Measurements from ENCODE around the gene ARFIP1.

Gene ARFIP1

GRCh38 chr4:152805818-152806217, 26.1 kb downstream of the ARFIP1 start:
- peaks cover 4% of the 10 kb centered on the region for H3K9me3 ChIP-seq (ENCODE audit: low read length)
- H2AFZ ChIP-seq (ENCODE audit: low read depth, low read length) = no peak overlapping the region
- no peaks in the 10 kb centered on the region for H3K4me1 ChIP-seq (ENCODE audit: insufficient read depth, low read length)
- no peaks in the 10 kb centered on the region for H3K27me3 ChIP-seq (ENCODE audit: insufficient read depth, low read length)
- no peak overlapping the region for H3K4me3 ChIP-seq (ENCODE audit: low read length)
- H3K36me3 ChIP-seq (ENCODE audit: insufficient read depth, low read length) = no peaks in the 10 kb centered on the region

GRCh38 chr4:152806501-152807125, 26.9 kb downstream of the ARFIP1 start:
- peaks cover 4% of the 10 kb centered on the region for H3K9me3 ChIP-seq (ENCODE audit: low read length)

GRCh38 chr4:152807294-152807829, 27.6 kb downstream of the ARFIP1 start:
- no peaks in the 10 kb centered on the region for H3K27me3 ChIP-seq (ENCODE audit: insufficient read depth, low read length)
- H3K9me3 ChIP-seq (ENCODE audit: low read length) = peaks cover 4% of the 10 kb centered on the region
- H2AFZ ChIP-seq (ENCODE audit: low read depth, low read length) = no peak overlapping the region
- no peaks in the 10 kb centered on the region for H3K36me3 ChIP-seq (ENCODE audit: insufficient read depth, low read length)
- H3K4me1 ChIP-seq (ENCODE audit: insufficient read depth, low read length) = no peaks in the 10 kb centered on the region
- H3K4me3 ChIP-seq (ENCODE audit: low read length) = no peak overlapping the region

More at GRCh38 chr4:152806501-152807125, 26.9 kb downstream of the ARFIP1 start:
- H3K27me3 ChIP-seq (ENCODE audit: insufficient read depth, low read length) = no peaks in the 10 kb centered on the region
- no peaks in the 10 kb centered on the region for H3K36me3 ChIP-seq (ENCODE audit: insufficient read depth, low read length)
- H2AFZ ChIP-seq (ENCODE audit: low read depth, low read length) = no peak overlapping the region
- no peaks in the 10 kb centered on the region for H3K4me1 ChIP-seq (ENCODE audit: insufficient read depth, low read length)
- H3K4me3 ChIP-seq (ENCODE audit: low read length) = no peak overlapping the region

GRCh38 chr4:152808670-152809069, 28.9 kb downstream of the ARFIP1 start:
- Histone ChIP-seq H2AFZ (ENCODE audit: low read depth, low read length) (no peak overlapping the region), H3K4me1 (ENCODE audit: insufficient read depth, low read length) (no peaks in the 10 kb centered on the region), H3K9me3 (ENCODE audit: low read length) (peaks cover 4% of the 10 kb centered on the region), H3K36me3 (ENCODE audit: insufficient read depth, low read length) (no peaks in the 10 kb centered on the region), H3K4me3 (ENCODE audit: low read length) (no peak overlapping the region), H3K27me3 (ENCODE audit: insufficient read depth, low read length) (no peaks in the 10 kb centered on the region)

GRCh38 chr4:152810715-152811287, 31.0 kb downstream of the ARFIP1 start:
- Histone ChIP-seq H3K27me3 (ENCODE audit: insufficient read depth, low read length) (no peaks in the 10 kb centered on the region), H3K36me3 (ENCODE audit: insufficient read depth, low read length) (peaks cover 3% of the 10 kb centered on the region), H2AFZ (ENCODE audit: low read depth, low read length) (no peak overlapping the region), H3K4me1 (ENCODE audit: insufficient read depth, low read length) (no peaks in the 10 kb centered on the region), H3K4me3 (ENCODE audit: low read length) (no peak overlapping the region), H3K9me3 (ENCODE audit: low read length) (peaks cover 10% of the 10 kb centered on the region)

GRCh38 chr4:152815078-152815477, 35.3 kb downstream of the ARFIP1 start:
- no peaks in the 10 kb centered on the region for H3K4me1 ChIP-seq (ENCODE audit: insufficient read depth, low read length)
- H3K27me3 ChIP-seq (ENCODE audit: insufficient read depth, low read length) = no peaks in the 10 kb centered on the region
- no peak overlapping the region for H2AFZ ChIP-seq (ENCODE audit: low read depth, low read length)
- H3K36me3 ChIP-seq (ENCODE audit: insufficient read depth, low read length) = peaks cover 11% of the 10 kb centered on the region
- no peak overlapping the region for H3K4me3 ChIP-seq (ENCODE audit: low read length)
- H3K9me3 ChIP-seq (ENCODE audit: low read length) = peaks cover 25% of the 10 kb centered on the region

- Histone ChIP-seq H3K36me3 (ENCODE audit: insufficient read depth, low read length) (peaks cover 11% of the 10 kb centered on the region), H3K4me1 (ENCODE audit: insufficient read depth, low read length) (no peaks in the 10 kb centered on the region), H2AFZ (ENCODE audit: low read depth, low read length) (no peak overlapping the region), H3K4me3 (ENCODE audit: low read length) (no peak overlapping the region), H3K27me3 (ENCODE audit: insufficient read depth, low read length) (no peaks in the 10 kb centered on the region), H3K9me3 (ENCODE audit: low read length) (peaks cover 23% of the 10 kb centered on the region)
These were observed 37.6 kb downstream of the ARFIP1 start for GRCh38 chr4:152817331-152817730.

- Histone ChIP-seq H3K4me1 (ENCODE audit: insufficient read depth, low read length) (no peaks in the 10 kb centered on the region), H3K4me3 (ENCODE audit: low read length) (no peak overlapping the region), H3K9me3 (ENCODE audit: low read length) (peaks cover 21% of the 10 kb centered on the region), H2AFZ (ENCODE audit: low read depth, low read length) (no peak overlapping the region), H3K27me3 (ENCODE audit: insufficient read depth, low read length) (no peaks in the 10 kb centered on the region), H3K36me3 (ENCODE audit: insufficient read depth, low read length) (peaks cover 11% of the 10 kb centered on the region)
These were observed 39.4 kb downstream of the ARFIP1 start for GRCh38 chr4:152819026-152819645.

- Histone ChIP-seq H3K36me3 (ENCODE audit: insufficient read depth, low read length) (peaks cover 9% of the 10 kb centered on the region), H2AFZ (ENCODE audit: low read depth, low read length) (no peak overlapping the region)
These were observed 40.3 kb downstream of the ARFIP1 start for GRCh38 chr4:152820073-152820472.

GRCh38 chr4:152822323-152822722, 42.6 kb downstream of the ARFIP1 start:
- H3K4me3 ChIP-seq (ENCODE audit: low read length) = no peak overlapping the region
- peaks cover 9% of the 10 kb centered on the region for H3K36me3 ChIP-seq (ENCODE audit: insufficient read depth, low read length)
- H3K4me1 ChIP-seq (ENCODE audit: insufficient read depth, low read length) = no peaks in the 10 kb centered on the region
- H3K27me3 ChIP-seq (ENCODE audit: insufficient read depth, low read length) = no peaks in the 10 kb centered on the region
- no peak overlapping the region for H2AFZ ChIP-seq (ENCODE audit: low read depth, low read length)
- H3K9me3 ChIP-seq (ENCODE audit: low read length) = peaks cover 18% of the 10 kb centered on the region

More at GRCh38 chr4:152820073-152820472, 40.3 kb downstream of the ARFIP1 start:
- no peaks in the 10 kb centered on the region for H3K4me1 ChIP-seq (ENCODE audit: insufficient read depth, low read length)
- H3K27me3 ChIP-seq (ENCODE audit: insufficient read depth, low read length) = no peaks in the 10 kb centered on the region
- peaks cover 17% of the 10 kb centered on the region for H3K9me3 ChIP-seq (ENCODE audit: low read length)
- H3K4me3 ChIP-seq (ENCODE audit: low read length) = no peak overlapping the region

- H3K9me3 ChIP-seq (ENCODE audit: low read length) = peaks cover 8% of the 10 kb centered on the region
- H3K36me3 ChIP-seq (ENCODE audit: insufficient read depth, low read length) = peaks cover 2% of the 10 kb centered on the region
- H3K4me3 ChIP-seq (ENCODE audit: low read length) = no peak overlapping the region
- no peak overlapping the region for H2AFZ ChIP-seq (ENCODE audit: low read depth, low read length)
- no peaks in the 10 kb centered on the region for H3K27me3 ChIP-seq (ENCODE audit: insufficient read depth, low read length)
- H3K4me1 ChIP-seq (ENCODE audit: insufficient read depth, low read length) = no peaks in the 10 kb centered on the region
These were observed 44.8 kb downstream of the ARFIP1 start for GRCh38 chr4:152824561-152824960.

- Histone ChIP-seq H2AFZ (ENCODE audit: low read depth, low read length) (no peak overlapping the region), H3K36me3 (ENCODE audit: insufficient read depth, low read length) (peaks cover under 1% of the 10 kb centered on the region), H3K4me1 (ENCODE audit: insufficient read depth, low read length) (no peaks in the 10 kb centered on the region), H3K27me3 (ENCODE audit: insufficient read depth, low read length) (no peaks in the 10 kb centered on the region), H3K9me3 (ENCODE audit: low read length) (peaks cover 3% of the 10 kb centered on the region), H3K4me3 (ENCODE audit: low read length) (no peak overlapping the region)
These were observed 45.6 kb downstream of the ARFIP1 start for GRCh38 chr4:152825336-152825735.

- Histone ChIP-seq H3K36me3 (ENCODE audit: insufficient read depth, low read length) (peaks cover 16% of the 10 kb centered on the region), H2AFZ (ENCODE audit: low read depth, low read length) (no peak overlapping the region), H3K27me3 (ENCODE audit: insufficient read depth, low read length) (no peaks in the 10 kb centered on the region), H3K9me3 (ENCODE audit: low read length) (peaks cover 5% of the 10 kb centered on the region), H3K4me1 (ENCODE audit: insufficient read depth, low read length) (no peaks in the 10 kb centered on the region), H3K4me3 (ENCODE audit: low read length) (no peak overlapping the region)
These were observed 48.4 kb downstream of the ARFIP1 start for GRCh38 chr4:152828122-152828521.
